ENCODE results near the gene FGF1.

The FGF1 gene

GRCh38 chr5:142664067-142664466, 21.8 kb downstream of the FGF1 start:
- DNase-seq (ENCODE audit: low spot score), result no peak
- no peak for TF ChIP-seq CTCF (IDR thresholded peaks at IDR 0.05; ENCODE audit: borderline replicate concordance, control extremely low read depth, extremely low read depth, insufficient read depth, missing control alignments)
- in situ Hi-C loops (cut with MboI; ENCODE audit: low sequenced_read_pairs, unreplicated experiment), result no loop called here

- no peak for DNase-seq (ENCODE audit: low spot score)
- in situ Hi-C loops (cut with MboI; ENCODE audit: low sequenced_read_pairs, unreplicated experiment), result no loop called here
- TF ChIP-seq CTCF (IDR thresholded peaks at IDR 0.05; ENCODE audit: borderline replicate concordance, control extremely low read depth, extremely low read depth, insufficient read depth, missing control alignments), result no peak
Measured at GRCh38 chr5:142663246-142663645, 22.6 kb downstream of the FGF1 start.

GRCh38 chr5:142661957-142662356, 23.9 kb downstream of the FGF1 start:
- no peak for TF ChIP-seq CTCF (IDR thresholded peaks at IDR 0.05; ENCODE audit: borderline replicate concordance, control extremely low read depth, extremely low read depth, insufficient read depth, missing control alignments)
- in situ Hi-C loops (cut with MboI; ENCODE audit: low sequenced_read_pairs, unreplicated experiment), result no loop called here
- DNase-seq (ENCODE audit: low spot score), result no peak

GRCh38 chr5:142661143-142661542, 24.7 kb downstream of the FGF1 start:
- DNase-seq (ENCODE audit: low spot score), result no peak
- TF ChIP-seq CTCF (IDR thresholded peaks at IDR 0.05; ENCODE audit: borderline replicate concordance, control extremely low read depth, extremely low read depth, insufficient read depth, missing control alignments), result no peak
- in situ Hi-C loops (cut with MboI; ENCODE audit: low sequenced_read_pairs, unreplicated experiment), result no loop called here

- in situ Hi-C loops (cut with MboI; ENCODE audit: low sequenced_read_pairs, unreplicated experiment), result no loop called here
- TF ChIP-seq CTCF (IDR thresholded peaks at IDR 0.05; ENCODE audit: borderline replicate concordance, control extremely low read depth, extremely low read depth, insufficient read depth, missing control alignments), result no peak
- DNase-seq (ENCODE audit: low spot score), result no peak
Measured at GRCh38 chr5:142660731-142661130, 25.2 kb downstream of the FGF1 start.

- in situ Hi-C loops (cut with MboI; ENCODE audit: low sequenced_read_pairs, unreplicated experiment), result no loop called here
- no peak for DNase-seq (ENCODE audit: low spot score)
- no peak for TF ChIP-seq CTCF (IDR thresholded peaks at IDR 0.05; ENCODE audit: borderline replicate concordance, control extremely low read depth, extremely low read depth, insufficient read depth, missing control alignments)
Measured at GRCh38 chr5:142660196-142660595, 25.7 kb downstream of the FGF1 start.

GRCh38 chr5:142659405-142659804, 26.5 kb downstream of the FGF1 start:
- in situ Hi-C loops (cut with MboI; ENCODE audit: low sequenced_read_pairs, unreplicated experiment), result no loop called here
- DNase-seq (ENCODE audit: low spot score), result no peak
- TF ChIP-seq CTCF (IDR thresholded peaks at IDR 0.05; ENCODE audit: borderline replicate concordance, control extremely low read depth, extremely low read depth, insufficient read depth, missing control alignments), result no peak

Data from GM13976 (cell line).